Caki2 (cell line): ENCODE results near the gene MATN3. TPM values are rescaled to one million over a fixed set of nuclear protein-coding genes. Genes with fewer than 3 reads are reported as not detected.
A peak's percentile ranks its signal among the peaks of the same experiment; 100 is the strongest.

Experiments used
- DNase-seq: peaks from one replicate; pipeline ENCODE4 v3.0.0-alpha.2; 2015; ENCODE audit warnings: low read depth
- in situ Hi-C: cut with HindIII; loops from 2 replicates; pipeline ENCODE4 v1.10.0; 2016; ENCODE audit warnings: low sequenced_read_pairs, low pct_unique_long_range_greater_than_20kb, mixed read lengths
- total RNA-seq: library from RNA; depleted of rRNA; stranded (reverse); fragments of >200 nt; shearing (Covaris generic); gene quantifications from 2 replicates; pipeline ENCODE4 v1.2.3, GENCODE V29; 2014; ENCODE audit warnings: low replicate concordance

MATN3 gene
- total RNA-seq, 1 experiment from 2014 or later: 2.6 TPM

DNA sequence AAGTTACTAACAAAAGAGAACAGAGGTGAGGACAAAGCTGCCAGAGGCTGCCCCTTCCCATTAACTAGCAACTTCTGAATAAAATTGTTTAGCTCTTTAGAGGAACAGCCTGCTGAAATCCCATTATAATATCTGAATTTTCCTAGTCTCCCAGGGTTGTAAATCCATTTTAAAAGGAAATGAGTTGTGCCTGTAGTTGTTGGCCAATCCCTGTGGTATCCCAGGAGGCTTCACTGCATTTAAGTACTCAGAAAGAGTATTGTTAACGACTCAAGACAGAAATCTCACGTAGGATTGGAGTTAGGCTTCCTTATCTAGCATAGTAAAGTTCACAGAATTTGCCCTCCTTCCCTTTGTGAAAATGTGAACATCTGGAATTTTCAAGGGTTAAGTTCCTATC is 30.1 kb upstream of the MATN3 start:
- no peak for DNase-seq
- in situ Hi-C loops: no loop called here

DNA sequence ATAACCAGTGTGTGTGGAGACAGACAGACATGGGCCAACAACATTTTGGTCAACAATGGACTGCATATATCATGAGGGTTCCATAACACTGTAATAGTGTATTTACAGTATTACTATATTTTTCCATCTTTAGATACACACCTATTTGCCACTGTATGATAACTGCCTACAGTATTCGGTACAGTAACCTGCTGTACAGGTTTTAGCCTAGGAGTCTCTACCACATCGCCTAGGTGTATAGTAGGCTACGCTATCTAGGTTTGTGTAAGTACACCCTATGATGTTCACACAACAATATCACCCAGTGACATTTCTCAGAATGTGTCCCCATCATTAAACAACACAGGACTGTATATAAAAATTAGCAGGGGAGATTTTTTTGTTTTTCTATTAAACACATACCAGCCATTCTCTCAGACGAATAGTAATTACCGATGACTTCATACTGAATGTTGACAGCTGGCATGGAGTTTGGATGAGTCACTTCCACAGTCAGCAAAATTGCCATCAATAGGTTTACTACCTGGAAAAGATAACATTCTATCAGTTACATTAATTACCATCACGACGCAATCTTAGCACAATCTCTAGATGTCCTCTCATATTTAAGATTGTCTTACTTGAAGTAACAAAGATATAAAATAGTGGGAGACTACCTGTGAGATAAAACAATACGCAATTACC is 28.2 kb upstream of the MATN3 start:
- DNase-seq: peak; percentile 43
- in situ Hi-C loops: no loop called here

DNA sequence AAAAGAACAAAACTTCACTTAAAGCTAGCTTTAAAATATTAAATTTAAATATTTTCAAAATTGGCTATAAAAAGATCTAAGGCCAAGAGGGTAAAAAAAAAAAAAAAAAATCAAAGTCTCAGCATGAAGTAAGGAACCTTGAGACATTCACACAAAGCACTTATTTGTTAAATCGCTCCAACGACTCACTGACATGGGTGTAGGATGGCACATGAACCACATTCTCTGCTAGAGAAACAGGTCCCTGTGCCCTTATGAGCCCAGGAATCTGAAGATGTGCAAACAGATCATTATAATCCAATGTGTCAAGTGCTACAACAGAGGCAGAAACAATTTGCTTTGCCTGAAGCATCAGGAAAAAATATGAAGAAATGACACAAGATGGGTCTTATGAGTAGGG is 25.2 kb upstream of the MATN3 start:
- DNase-seq: no peak
- in situ Hi-C loops: no loop called here

DNA sequence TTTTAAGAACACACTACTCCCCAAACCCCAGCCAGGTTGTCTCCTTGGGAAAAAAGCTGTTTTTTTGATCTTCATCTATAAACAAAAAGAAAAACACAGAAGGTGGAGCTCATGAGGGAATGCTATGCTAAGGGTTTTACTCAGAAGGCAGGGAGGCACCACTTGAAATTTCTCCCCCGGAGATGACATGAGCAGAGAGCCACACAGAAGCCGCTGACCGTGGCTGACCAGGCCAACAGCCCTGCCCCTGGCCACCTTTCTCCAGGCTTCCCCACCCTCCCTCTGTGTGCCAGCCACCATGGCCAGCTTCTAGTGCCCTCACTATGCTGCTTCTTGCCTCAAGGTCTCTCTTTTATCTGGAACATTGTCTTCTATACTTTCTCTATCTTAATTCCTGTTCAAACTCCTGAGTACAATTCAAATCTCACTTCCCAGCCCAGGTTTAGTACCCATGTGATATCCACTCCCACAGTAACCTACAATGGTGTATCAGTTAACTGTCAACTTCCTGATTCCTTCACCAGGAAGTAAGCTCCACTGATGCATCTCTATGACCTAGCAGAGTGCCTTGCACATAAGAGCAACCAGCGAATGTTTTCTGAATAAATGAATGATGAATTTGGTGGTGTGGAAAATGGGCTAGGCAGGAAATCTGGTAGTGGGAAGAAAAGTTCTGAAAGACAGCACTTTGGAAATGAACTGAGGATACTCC is 23.6 kb upstream of the MATN3 start:
- in situ Hi-C loops: no loop called here
- peak; percentile 65 for DNase-seq

DNA sequence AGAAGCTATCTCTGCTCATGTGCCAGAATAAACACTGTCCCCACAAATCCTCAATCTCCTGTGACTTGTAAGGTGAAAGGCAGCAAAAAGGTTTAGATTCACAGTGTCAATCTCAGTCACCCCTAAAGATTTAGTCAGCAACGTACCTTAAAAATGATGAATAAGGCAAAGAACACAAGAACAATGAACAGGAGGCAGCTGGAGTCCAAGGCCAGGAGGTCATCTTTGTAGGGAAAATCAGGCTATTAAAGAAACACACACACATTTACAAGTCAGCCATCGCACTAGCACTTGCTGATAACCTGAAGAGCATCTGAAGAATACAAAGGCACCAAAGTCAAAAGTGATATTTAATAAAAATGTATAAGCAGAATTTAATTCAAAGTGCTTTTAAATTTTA is 22.4 kb upstream of the MATN3 start:
- no peak for DNase-seq
- in situ Hi-C loops: no loop called here

- in situ Hi-C loops: no loop called here
- no peak for DNase-seq
These were observed 21.8 kb upstream of the MATN3 start for GRCh38 chr2:20034218-20034617.

DNA sequence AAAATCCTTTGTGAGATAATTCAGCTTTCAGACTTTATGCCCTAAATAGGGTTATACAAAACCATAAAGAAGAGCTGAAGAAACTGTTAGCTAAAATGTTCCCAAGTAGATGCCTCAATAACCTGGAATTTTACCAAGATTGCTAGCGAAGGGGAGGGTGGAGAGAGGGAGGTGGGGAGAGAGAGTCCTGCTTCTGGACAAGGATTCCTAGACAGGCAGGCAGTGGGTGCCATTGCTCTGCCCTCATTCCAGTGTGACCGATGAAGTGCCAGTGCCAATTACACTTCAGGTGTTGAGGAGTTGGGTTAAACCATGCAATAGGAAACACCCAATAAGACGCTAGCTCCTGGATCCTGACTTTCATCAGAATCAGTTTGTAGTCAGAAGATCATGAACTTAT is 20.9 kb upstream of the MATN3 start:
- in situ Hi-C loops: no loop called here
- DNase-seq: no peak

GRCh38 chr2:20030224-20030623 is 17.8 kb upstream of the MATN3 start:
- no peak for DNase-seq
- in situ Hi-C loops: no loop called here

DNA sequence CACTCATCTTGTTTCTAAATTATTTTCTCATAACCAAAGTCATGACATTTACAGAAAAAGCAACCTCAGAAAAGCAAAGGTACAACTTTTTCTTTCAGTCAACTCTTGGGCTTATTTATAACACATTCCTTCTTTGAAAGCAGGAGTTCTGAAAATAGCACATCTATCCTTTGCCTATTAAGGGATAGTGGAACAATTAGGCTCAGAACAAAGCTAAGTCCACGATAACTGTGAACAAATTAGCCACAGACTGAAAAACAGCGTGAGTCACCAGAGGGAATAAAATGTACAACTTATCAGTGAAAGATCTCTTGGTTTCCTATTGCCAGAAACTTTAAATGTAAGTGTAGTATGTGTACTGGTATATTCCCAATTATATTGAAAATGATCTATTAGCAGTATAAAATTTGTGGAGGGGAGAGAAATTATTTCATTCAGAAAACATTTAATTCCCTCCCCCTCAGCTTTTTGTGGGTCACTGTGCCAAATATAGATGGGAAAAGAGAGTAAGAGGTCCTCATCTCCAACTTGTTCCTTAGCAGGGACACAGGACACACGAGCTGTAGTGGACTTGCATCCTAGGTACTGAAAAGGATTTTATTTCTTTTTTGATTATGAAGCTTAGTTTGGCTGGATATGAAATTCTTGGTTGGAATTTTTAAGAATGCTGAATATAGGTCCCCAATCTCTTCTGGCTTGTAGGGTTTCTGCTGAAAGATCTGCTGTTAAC is 15.4 kb upstream of the MATN3 start:
- in situ Hi-C loops: no loop called here
- DNase-seq: no peak

- no peak for DNase-seq
- in situ Hi-C loops: no loop called here
These were observed 14.8 kb upstream of the MATN3 start for GRCh38 chr2:20027260-20027677.

DNA sequence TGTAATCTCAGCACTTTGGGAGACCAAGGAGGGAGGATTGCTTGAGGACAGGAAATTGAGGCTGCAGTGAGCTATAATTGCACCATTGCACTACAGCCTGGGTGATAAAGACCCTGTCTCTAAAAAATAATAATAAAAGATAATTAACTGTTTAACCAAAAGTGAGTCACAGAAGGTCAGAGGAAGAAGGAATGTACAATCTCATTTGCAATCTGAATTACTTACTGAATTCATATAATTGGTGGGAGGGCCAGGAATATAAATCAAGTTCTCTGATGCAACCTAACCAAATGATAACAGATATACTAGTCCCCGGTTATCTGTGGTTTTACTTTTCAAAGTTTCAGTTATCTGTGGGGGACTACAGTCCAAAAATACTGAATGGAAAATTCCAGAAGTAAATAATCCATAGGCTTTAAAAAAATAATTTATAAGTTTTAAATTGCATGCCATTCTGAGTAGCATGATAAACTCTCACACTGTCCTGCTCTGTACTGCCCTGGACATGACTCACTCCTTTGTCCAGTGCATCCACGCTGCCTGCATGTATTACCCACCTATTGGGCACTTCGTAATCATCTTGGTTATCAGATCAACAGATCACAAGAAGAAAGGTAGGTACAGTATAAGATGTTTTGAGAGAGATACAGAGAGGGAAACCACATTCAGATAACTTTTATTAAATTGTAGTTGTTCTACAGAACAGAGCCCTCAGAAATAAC is 12.8 kb upstream of the MATN3 start:
- in situ Hi-C loops: no loop called here
- no peak for DNase-seq

DNA sequence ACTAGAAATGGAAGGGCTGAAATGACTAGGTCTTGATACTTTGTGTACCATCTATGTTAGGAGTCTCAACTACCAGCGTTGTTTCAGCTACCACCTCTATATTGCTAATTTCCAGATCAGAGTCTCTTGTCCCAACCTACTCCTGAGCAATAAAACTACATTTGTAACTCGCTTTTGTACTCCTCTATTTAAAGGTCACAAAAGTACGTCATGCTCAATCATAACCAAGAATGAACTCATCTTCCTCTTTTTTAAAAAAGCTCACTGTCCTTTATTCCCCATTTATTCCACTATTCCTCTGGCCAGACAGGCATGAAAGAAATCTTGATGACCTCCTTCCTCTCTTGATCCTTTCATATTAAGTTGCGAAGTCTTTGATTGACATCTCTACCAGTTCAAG is 11.2 kb upstream of the MATN3 start:
- in situ Hi-C loops: no loop called here
- no peak for DNase-seq

GRCh38 chr2:20021405-20022009 is 9.0 kb upstream of the MATN3 start:
- in situ Hi-C loops: no loop called here
- no peak for DNase-seq

- in situ Hi-C loops: no loop called here
These were observed 7.3 kb upstream of the MATN3 start for GRCh38 chr2:20019747-20020146.

DNA sequence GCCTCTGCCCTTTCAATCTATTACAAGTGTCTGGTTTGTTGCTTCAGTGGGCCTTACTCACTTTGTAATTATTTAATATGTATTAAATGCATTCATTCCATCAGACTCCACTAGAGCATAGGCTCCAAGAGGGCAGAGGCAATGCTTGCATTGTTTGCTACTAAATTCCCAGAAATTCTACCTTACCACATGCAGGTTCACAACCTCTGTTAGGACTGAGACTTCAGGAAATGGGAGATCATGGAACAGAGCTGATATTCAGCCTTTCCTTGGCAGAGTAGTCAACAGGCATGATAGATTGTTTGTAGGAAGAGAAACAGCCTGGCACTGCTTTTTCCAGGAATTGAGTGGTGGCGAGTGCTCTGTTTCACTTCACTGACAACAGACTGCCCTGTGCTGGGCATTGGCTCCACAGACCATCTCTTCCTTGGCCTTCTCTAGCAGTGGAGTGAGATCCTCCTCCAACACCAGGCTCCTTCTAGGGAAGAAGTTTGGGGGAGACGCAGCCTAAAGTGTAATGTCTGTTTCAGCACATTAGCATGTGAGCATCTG is 6.2 kb upstream of the MATN3 start:
- in situ Hi-C loops: no loop called here
- no peak for DNase-seq

More at GRCh38 chr2:20019747-20020146, 7.3 kb upstream of the MATN3 start:
- no peak for DNase-seq

DNA sequence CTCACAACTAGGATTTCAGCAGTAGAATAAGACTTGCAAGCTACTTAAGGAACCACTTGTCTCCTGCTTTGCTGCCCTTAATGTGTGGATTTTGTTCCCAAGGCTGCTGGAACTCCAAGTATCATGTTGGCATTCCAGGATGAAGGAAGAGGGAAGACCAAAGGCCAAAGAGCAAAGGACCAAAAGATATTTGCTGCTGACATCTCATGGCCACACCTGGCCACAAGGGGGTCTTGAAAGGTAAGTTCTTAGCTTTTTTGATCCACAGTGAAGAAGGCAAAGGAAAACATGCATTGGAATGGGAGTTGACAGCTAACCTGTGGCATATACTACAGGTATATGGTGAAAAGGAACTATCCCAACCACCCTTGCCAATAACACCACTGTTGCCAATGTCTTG is 3.9 kb upstream of the MATN3 start:
- in situ Hi-C loops: no loop called here
- DNase-seq: no peak

GRCh38 chr2:20015482-20016083 is 3.1 kb upstream of the MATN3 start:
- DNase-seq: peak; percentile 38
- in situ Hi-C loops: no loop called here
